RWPE2 (cell line): Measurements from ENCODE around the gene TRPV4.

Source experiments
- ATAC-seq: fragments of 200-7000 bp; cut with Tn5 transposase; 3 replicates; pipeline ENCODE4 v1.9.1; 2021; ENCODE audit warnings: low read depth
- DNase-seq: peaks from one replicate; pipeline ENCODE4 v3.0.0-alpha.2; 2020; ENCODE audit warnings: low spot score
- H3K27ac ChIP-seq: fragments of 450-650 bp; 2 replicates; pipeline ENCODE4 v1.5.1; 2017; ENCODE audit warnings: mild to moderate bottlenecking; ENCODE audit not compliant: poor library complexity, severe bottlenecking
- H3K27me3 ChIP-seq: fragments of 250-450 bp; sonication (Bioruptor Pico); 2 replicates; pipeline ENCODE4 v1.5.1; 2021; ENCODE audit warnings: mild to moderate bottlenecking, moderate library complexity; ENCODE audit not compliant: insufficient read depth, poor library complexity, severe bottlenecking
- H3K36me3 ChIP-seq: fragments of 250-450 bp; sonication (Bioruptor Pico); 2 replicates; pipeline ENCODE4 v1.5.1; 2020; ENCODE audit warnings: low read depth, mild to moderate bottlenecking, moderate library complexity
- H3K4me1 ChIP-seq: fragments of 250-450 bp; sonication (Bioruptor Pico); 2 replicates; pipeline ENCODE4 v1.5.1; 2021; ENCODE audit warnings: mild to moderate bottlenecking, moderate library complexity; ENCODE audit not compliant: insufficient read depth, poor library complexity, severe bottlenecking
- H3K4me3 ChIP-seq: fragments of 250-450 bp; sonication (Bioruptor Pico); 2 replicates; pipeline ENCODE4 v1.5.1; 2021; ENCODE audit warnings: mild to moderate bottlenecking, moderate library complexity; ENCODE audit not compliant: severe bottlenecking
- H3K9me3 ChIP-seq: fragments of 250-450 bp; sonication (Bioruptor Pico); 2 replicates; pipeline ENCODE4 v1.5.1; 2021; ENCODE audit warnings: mild to moderate bottlenecking, moderate library complexity; ENCODE audit not compliant: severe bottlenecking
- CTCF ChIP-seq: fragments of 450-650 bp; IDR thresholded peaks from one replicate; pipeline ENCODE4 v1.5.1; 2017; ENCODE audit warnings: mild to moderate bottlenecking, moderate library complexity; ENCODE audit not compliant: poor library complexity, severe bottlenecking

Gene TRPV4

GRCh38 chr12:109734219-109735000 is 98.8 kb downstream of the TRPV4 start:
- no peak overlapping the region for H3K27ac ChIP-seq
- peak; percentile 35; the same call in 1 of the 3 replicates for ATAC-seq
- TF ChIP-seq CTCF: no peak
- H3K4me3 ChIP-seq: no peak overlapping the region
- H3K27me3 ChIP-seq: no peaks in the 10 kb centered on the region
- no peaks in the 10 kb centered on the region for H3K4me1 ChIP-seq
- H3K9me3 ChIP-seq: no peaks in the 10 kb centered on the region
- no peaks in the 10 kb centered on the region for H3K36me3 ChIP-seq
- DNase-seq: peak; percentile 36
